COR-L47 (cell line): ENCODE data around the gene DNTTIP2.
A peak's percentile ranks its signal among the peaks of the same experiment; 100 is the strongest.
"Not testable (repeated sequence)": the region's sequence is repeated elsewhere in the genome, so short reads cannot be mapped to it uniquely, and the experiment has no call there.

ENCODE experiments used
- DNase-seq: peaks from one replicate; lab custom pipeline; 2025; lab: John Stamatoyannopoulos, UW

The DNTTIP2 gene

GRCh38 chr1:93878889-93879586, at the start of gene DNTTIP2:
DNTTIP2 (minus strand) TSS chr1:93879206; CDS start chr1:93879148, 58 bp downstream.
- DNase-seq, result peak; percentile 86

GRCh38 chr1:93925206-93925605, 46.2 kb upstream of the DNTTIP2 start:
- DNase-seq, result no peak

- DNase-seq, result peak; percentile 8
Observed at GRCh38 chr1:93919780-93920179, 40.8 kb upstream of the DNTTIP2 start.

GRCh38 chr1:93917302-93917701, 38.3 kb upstream of the DNTTIP2 start:
- DNase-seq, result no peak

GRCh38 chr1:93910880-93911279, 31.9 kb upstream of the DNTTIP2 start:
- DNase-seq, result not testable (repeated sequence)

- DNase-seq, result no peak
Observed at GRCh38 chr1:93910305-93910704, 31.3 kb upstream of the DNTTIP2 start.

GRCh38 chr1:93909146-93910050, 30.4 kb upstream of the DNTTIP2 start, which contains the start of gene GCLM:
GCLM (minus strand) TSS chr1:93909430; CDS start chr1:93909163, 267 bp downstream.
- peak; percentile 74 for DNase-seq

- no peak for DNase-seq
Observed at GRCh38 chr1:93908394-93909145, 29.6 kb upstream of the DNTTIP2 start.

GRCh38 chr1:93907718-93908117, 28.7 kb upstream of the DNTTIP2 start:
- peak; percentile 32 for DNase-seq

- peak; percentile 6 for DNase-seq
Observed at GRCh38 chr1:93906480-93906879, 27.5 kb upstream of the DNTTIP2 start.

GRCh38 chr1:93905734-93906133, 26.7 kb upstream of the DNTTIP2 start:
- DNase-seq, result no peak

- DNase-seq, result no peak
Observed at GRCh38 chr1:93905051-93905450, 26.0 kb upstream of the DNTTIP2 start.

GRCh38 chr1:93904228-93904627, 25.2 kb upstream of the DNTTIP2 start:
- DNase-seq, result no peak

GRCh38 chr1:93900723-93901504, 21.9 kb upstream of the DNTTIP2 start:
- no peak for DNase-seq

- no peak for DNase-seq
Observed at GRCh38 chr1:93899543-93900207, 20.7 kb upstream of the DNTTIP2 start.

- no peak for DNase-seq
Observed at GRCh38 chr1:93888900-93889299, 9.9 kb upstream of the DNTTIP2 start.

- no peak for DNase-seq
Observed at GRCh38 chr1:93882269-93882668, 3.3 kb upstream of the DNTTIP2 start.

GRCh38 chr1:93880731-93881130, 1.7 kb upstream of the DNTTIP2 start:
- DNase-seq, result no peak

- DNase-seq, result no peak
Observed at GRCh38 chr1:93878501-93878888, 511 bp downstream of the DNTTIP2 start.

- no peak for DNase-seq
Observed at GRCh38 chr1:93877529-93877928, 1.5 kb downstream of the DNTTIP2 start.

- no peak for DNase-seq
Observed at GRCh38 chr1:93876244-93876643, 2.8 kb downstream of the DNTTIP2 start.
